SK-N-SH (cell line): ENCODE data around the gene DNAJC4. TPM values are rescaled to one million over a fixed set of nuclear protein-coding genes. Genes with fewer than 3 reads are reported as not detected.
A peak's percentile ranks its signal among the peaks of the same experiment; 100 is the strongest.

Source experiments
- CTCF ChIA-PET: fragments of 300-600, 350-600 bp; formaldehyde crosslinking; extraction: SDS; loops from one replicate; lab custom pipeline; 2021; lab: Yijun Ruan, JAX
- POLR2A ChIA-PET: fragments of 350-600 bp; sonication (Branson Sonifier 250); formaldehyde crosslinking; extraction: SDS; loops from one replicate; lab custom pipeline; 2020; ENCODE audit warnings: antibody characterized with exemption, inconsistent platforms; lab: Yijun Ruan, JAX
- DNase-seq: peaks from one replicate; pipeline ENCODE4 v3.0.0; 2012
- H2AFZ ChIP-seq: fragments of 200-600 bp; sonication (generic); 2 replicates; pipeline ENCODE4 v1.8.1; 2016; ENCODE audit warnings: antibody characterized with exemption, mild to moderate bottlenecking, low read depth
- H3F3A ChIP-seq: fragments of 200-600 bp; sonication (generic); replicated peaks from 2 replicates; pipeline ENCODE3; 2016; ENCODE audit warnings: antibody characterized with exemption, mild to moderate bottlenecking; ENCODE audit not compliant: insufficient read depth
- H3K27ac ChIP-seq, 2 experiments: fragments of 200-500 bp in 1 of 2; fragments of 200-600 bp in 1 of 2; sonication (Bioruptor generic) in 1 of 2; sonication (generic), shearing (Covaris generic) in 1 of 2; 2 replicates each; pipeline versions ENCODE4 v1.5.1 to v1.6.1; 2014 to 2016; ENCODE audit warnings: low read depth in 2 of 2, inconsistent platforms in 1 of 2, low read length in 1 of 2, mild to moderate bottlenecking in 1 of 2, mixed read lengths in 1 of 2
- H3K27me3 ChIP-seq: fragments of 200-600 bp; sonication (generic), shearing (Covaris generic); 2 replicates; pipeline ENCODE4 v1.6.1; 2016; ENCODE audit warnings: mixed run types; ENCODE audit not compliant: insufficient read depth
- H3K36me3 ChIP-seq, 2 experiments: fragments of 200-500 bp in 1 of 2; fragments of 200-600 bp in 1 of 2; sonication (Bioruptor generic) in 1 of 2; sonication (generic) in 1 of 2; replicated peaks in 1 of 2; 2 replicates each; pipeline versions ENCODE3 to v1.5.1; 2014 to 2016; ENCODE audit warnings: low read length in 1 of 2, mild to moderate bottlenecking in 1 of 2; ENCODE audit not compliant: insufficient read depth in 2 of 2, control insufficient read depth in 1 of 2
- H3K4me1 ChIP-seq, 2 experiments: fragments of 200-500 bp in 1 of 2; fragments of 200-600 bp in 1 of 2; sonication (Bioruptor generic) in 1 of 2; sonication (generic), shearing (Covaris generic) in 1 of 2; 2 replicates each; pipeline versions ENCODE4 v1.5.1 to v1.6.1; 2014 to 2016; ENCODE audit warnings: low read depth in 1 of 2, low read length in 1 of 2, mixed run types in 1 of 2; ENCODE audit not compliant: insufficient read depth in 2 of 2, control insufficient read depth in 1 of 2
- H3K4me2 ChIP-seq: fragments of 200-600 bp; sonication (generic), shearing (Covaris generic); 2 replicates; pipeline ENCODE4 v1.6.1; 2017; ENCODE audit warnings: mixed run types
- H3K4me3 ChIP-seq, 2 experiments: fragments of 200-500 bp in 1 of 2; fragments of 200-600 bp in 1 of 2; sonication (Bioruptor generic) in 1 of 2; sonication (generic), shearing (Covaris generic) in 1 of 2; 2 replicates each; pipeline versions ENCODE4 v1.5.1 to v1.8.1; 2014 to 2016; ENCODE audit warnings: low read depth in 2 of 2, inconsistent platforms in 1 of 2, low read length in 1 of 2, mild to moderate bottlenecking in 1 of 2, mixed read lengths in 1 of 2, moderate library complexity in 1 of 2
- H3K79me2 ChIP-seq: fragments of 200-600 bp; sonication (generic); 2 replicates; pipeline ENCODE4 v1.8.1; 2017; ENCODE audit warnings: mild to moderate bottlenecking; ENCODE audit not compliant: insufficient read depth
- H3K9ac ChIP-seq: fragments of 200-600 bp; sonication (generic); 2 replicates; pipeline ENCODE4 v1.6.1; 2017; ENCODE audit warnings: mixed run types
- H3K9me2 ChIP-seq: fragments of 200-600 bp; sonication (generic); 2 replicates; pipeline ENCODE4 v1.6.1; 2017; ENCODE audit warnings: mixed run types
- H3K9me3 ChIP-seq: fragments of 200-600 bp; sonication (generic); 2 replicates; pipeline ENCODE4 v1.6.1; 2017; ENCODE audit warnings: mixed run types, mild to moderate bottlenecking, moderate library complexity
- H4K20me1 ChIP-seq: fragments of 200-600 bp; sonication (generic); 2 replicates; pipeline ENCODE4 v1.6.1; 2017; ENCODE audit warnings: mild to moderate bottlenecking, mixed run types; ENCODE audit not compliant: insufficient read depth
- CHD2 ChIP-seq: fragments of 150-350 bp; IDR thresholded peaks from 2 replicates; pipeline ENCODE4 v1.6.1; 2018; ENCODE audit warnings: low read length; ENCODE audit not compliant: partially characterized antibody
- CTCF ChIP-seq: fragments of 200-600 bp; sonication (generic); IDR thresholded peaks from 2 replicates; pipeline ENCODE4 v1.6.1; 2017; ENCODE audit warnings: antibody characterized with exemption, mild to moderate bottlenecking, moderate library complexity
- EZH2phosphoT487 ChIP-seq: fragments of 200-600 bp; sonication (generic); IDR thresholded peaks from 2 replicates; pipeline ENCODE4 v1.6.1; 2017; ENCODE audit warnings: low read depth, mixed run types, mild to moderate bottlenecking, antibody characterized with exemption, moderate library complexity, borderline replicate concordance
- NRF1 ChIP-seq: IDR thresholded peaks from 2 replicates; pipeline ENCODE4 v1.6.1; 2012; ENCODE audit warnings: low read depth, mild to moderate bottlenecking, low read length
- RAD21 ChIP-seq: IDR thresholded peaks from 2 replicates; pipeline ENCODE4 v1.6.1; 2012; ENCODE audit warnings: mild to moderate bottlenecking, low read length
- RFX5 ChIP-seq: IDR thresholded peaks from 2 replicates; pipeline ENCODE4 v1.6.1; 2012; ENCODE audit warnings: mild to moderate bottlenecking, improper control_type of control experiment, low read length
- RXRA ChIP-seq: IDR thresholded peaks from 2 replicates; pipeline ENCODE4 v1.4.0; 2012; ENCODE audit warnings: low read depth, mild to moderate bottlenecking, borderline replicate concordance
- ZBTB33 ChIP-seq: IDR thresholded peaks from 2 replicates; pipeline ENCODE4 v1.4.0; 2012; ENCODE audit warnings: low read depth, borderline replicate concordance
- WGBS: methylation state at CpG from one replicate; pipeline ENCODE4 v1.1.6; 2017; ENCODE audit warnings: low lambda C conversion rate; 5-methylcytosine and 5-hydroxymethylcytosine counted together
- polyA plus RNA-seq, 3 experiments: library from polyadenylated mRNA; depleted of rRNA; stranded (reverse); fragments of >200 nt; gene quantifications; 2 replicates each; pipeline ENCODE4 v1.2.3, GENCODE V29; 2012
- TF ChIP-seq, protein P1 (sequence below): IDR thresholded peaks from 2 replicates; pipeline ENCODE4 v1.4.0; 2012; ENCODE audit warnings: low read depth, borderline replicate concordance

The DNAJC4 gene
- polyA plus RNA-seq, 1 of the 3 experiments (the other 2 are of a cell fraction) = 52.1 TPM

GRCh38 chr11:64254326-64254725, 24.0 kb downstream of the DNAJC4 start (continued):
- no peak for TF ChIP-seq CTCF

GRCh38 chr11:64255135-64256128, 25.1 kb downstream of the DNAJC4 start:
- H3F3A ChIP-seq = peaks cover 3% of the 10 kb centered on the region
- H2AFZ ChIP-seq = no peak overlapping the region
- no peak overlapping the region for H3K4me3 ChIP-seq
- ChIA-PET CTCF (interaction anchor here (0.7 to 1.5 kb wide), 3 partner anchors 11 to 49 kb away, joined by 3 to 4 read pairs (median 4); no protein-coding TSS in a partner anchor), POLR2A (interaction anchor here (0.5 to 1.0 kb wide), 2 partner anchors 9 to 11 kb away, joined by 3 to 4 read pairs; no protein-coding TSS in a partner anchor)
- H3K9me2 ChIP-seq = no peaks in the 10 kb centered on the region
- no peak overlapping the region for H3K9ac ChIP-seq
- no peaks in the 10 kb centered on the region for H3K27me3 ChIP-seq
- TF ChIP-seq ZBTB33 = no peak
- no peak for TF ChIP-seq NRF1
- TF ChIP-seq CTCF = no peak
- TF ChIP-seq CHD2 = no peak
- TF ChIP-seq, protein P1, sequence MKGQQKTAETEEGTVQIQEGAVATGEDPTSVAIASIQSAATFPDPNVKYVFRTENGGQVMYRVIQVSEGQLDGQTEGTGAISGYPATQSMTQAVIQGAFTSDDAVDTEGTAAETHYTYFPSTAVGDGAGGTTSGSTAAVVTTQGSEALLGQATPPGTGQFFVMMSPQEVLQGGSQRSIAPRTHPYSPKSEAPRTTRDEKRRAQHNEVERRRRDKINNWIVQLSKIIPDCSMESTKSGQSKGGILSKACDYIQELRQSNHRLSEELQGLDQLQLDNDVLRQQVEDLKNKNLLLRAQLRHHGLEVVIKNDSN = no peak
- TF ChIP-seq RFX5 = no peak
- TF ChIP-seq EZH2phosphoT487 = no peak
- no peak for TF ChIP-seq RAD21
- no peak for TF ChIP-seq RXRA
- H4K20me1 ChIP-seq = peaks cover 14% of the 10 kb centered on the region
- H3K27ac ChIP-seq = no peak overlapping the region
- peaks cover 10 to 23% of the 10 kb centered on the region in 2 experiments; a peak in 2 of 4 replicates for H3K4me1 ChIP-seq
- peaks cover 30% of the 10 kb centered on the region for H3K79me2 ChIP-seq
- H3K9me3 ChIP-seq = no peaks in the 10 kb centered on the region
- 97% methylated on average over 13 of the region's 35 CpGs for WGBS
- DNase-seq = peak; percentile 16
- peaks cover 20 to 34% of the 10 kb centered on the region in 2 experiments for H3K36me3 ChIP-seq
- H3K4me2 ChIP-seq = no peak overlapping the region
